Transverse colon (tissue), 4 donors: ENCODE measurements around the gene TRPV4. TPM values are rescaled to one million over a fixed set of nuclear protein-coding genes. Genes with fewer than 3 reads are reported as not detected.

ENCODE experiments used
- DNase-seq: peaks from one replicate; pipeline ENCODE4 v3.0.0-alpha.2; 2019
- H3K27ac ChIP-seq, 4 donors: fragments of 200-600 bp; sonication (generic); 2 replicates each; pipeline ENCODE4 v1.5.1; 2016 to 2018; ENCODE audit warnings: inconsistent platforms in 4 of 4
- H3K27me3 ChIP-seq: fragments of 200-600 bp; sonication (generic); 2 replicates; pipeline ENCODE4 v1.5.1; 2017; ENCODE audit warnings: inconsistent platforms
- H3K36me3 ChIP-seq, 4 donors: fragments of 200-600 bp; sonication (generic); 2 replicates each; pipeline ENCODE4 v1.5.1; 2017 to 2019; ENCODE audit warnings: inconsistent platforms in 4 of 4
- H3K4me1 ChIP-seq, 4 donors: fragments of 200-600 bp; sonication (generic); 2 replicates each; pipeline ENCODE4 v1.5.1; 2017 to 2020; ENCODE audit warnings: inconsistent platforms in 4 of 4
- H3K4me3 ChIP-seq, 4 donors: fragments of 200-600 bp; sonication (generic); 1 replicate in 1 of 4; 2 replicates in 3 of 4; pipeline versions ENCODE4 v1.5.1 to v1.6.1; 2017 to 2019; ENCODE audit warnings: inconsistent platforms in 4 of 4
- H3K9me3 ChIP-seq, 2 donors: fragments of 200-600 bp; sonication (generic); 2 replicates each; pipeline ENCODE4 v1.5.1; 2017 to 2019; ENCODE audit warnings: inconsistent platforms in 2 of 2
- CTCF ChIP-seq, 5 experiments: fragments of 200-600 bp in 3 of 5; fragments of 450-650 bp in 2 of 5; sonication (generic) in 3 of 5; IDR thresholded peaks; 1 replicate in 2 of 5; 2 replicates in 3 of 5; pipeline ENCODE4 v1.5.1; 2016 to 2017; ENCODE audit warnings: antibody characterized with exemption in 5 of 5, inconsistent platforms in 3 of 5, mild to moderate bottlenecking in 2 of 5, moderate library complexity in 1 of 5
- EP300 ChIP-seq: sonication (generic); formaldehyde crosslinking; IDR thresholded peaks from one replicate; pipeline ENCODE4 v1.6.1; 2017; ENCODE audit warnings: antibody characterized with exemption, low read depth
- POLR2A ChIP-seq: fragments of 450-650 bp; IDR thresholded peaks from one replicate; pipeline ENCODE4 v1.6.1; 2016; ENCODE audit warnings: antibody characterized with exemption, mild to moderate bottlenecking, moderate library complexity
- POLR2AphosphoS5 ChIP-seq, 3 donors: sonication (generic); formaldehyde crosslinking; IDR thresholded peaks; one replicate each; pipeline ENCODE4 v1.6.1; 2016; ENCODE audit warnings: antibody characterized with exemption in 3 of 3
- WGBS, 2 donors: methylation state at CpG; one replicate each; pipeline ENCODE4 v1.1.5; 2018; ENCODE audit warnings: low coverage in 1 of 2; 5-methylcytosine and 5-hydroxymethylcytosine counted together
- in situ Hi-C, 4 donors: fragments of 200-750 bp; cut with MboI; loops; one replicate each; pipeline versions ENCODE4 v1.15.0 to v1.15.1; 2017; ENCODE audit warnings: low sequenced_read_pairs in 3 of 4, low pct_ligation_motif_present in 1 of 4, low pct_unique_long_range_greater_than_20kb in 1 of 4
- intact Hi-C: fragments of 100-400 bp; cut with DNase I; formaldehyde crosslinking; loops from one replicate; pipeline ENCODE4 v1.15.1; 2023; ENCODE audit warnings: low total_unique reads
- total RNA-seq, 4 donors: library from RNA; depleted of rRNA; stranded (reverse); fragments of >200 nt; gene quantifications; one replicate each; pipeline ENCODE4 v1.1.0, GENCODE V29; 2016

The TRPV4 gene
- total RNA-seq, 4 donors from 2014 or later, result 0.27 TPM; not detected in 3

- WGBS, 2 donors, result 90 to 94% methylated on average over 3 to 4 of the region's 4 CpGs
- Histone ChIP-seq H3K27me3 (no peaks in the 10 kb centered on the region), H3K36me3 (no peaks in the 10 kb centered on the region), H3K27ac (no peak overlapping the region), H3K9me3 (no peaks in the 10 kb centered on the region), H3K4me3 (no peak overlapping the region), H3K4me1 (no peaks in the 10 kb centered on the region)
- no peak for DNase-seq
- in situ Hi-C loops (no loop called here), intact Hi-C loops (no loop called here)
- TF ChIP-seq EP300 (no peak), POLR2AphosphoS5 (IDR thresholded peaks at IDR 0.05) (no peak), CTCF (IDR thresholded peaks at IDR 0.05) (no peak)
These were observed 65.7 kb downstream of the TRPV4 start for GRCh38 chr12:109767456-109767855.

DNA sequence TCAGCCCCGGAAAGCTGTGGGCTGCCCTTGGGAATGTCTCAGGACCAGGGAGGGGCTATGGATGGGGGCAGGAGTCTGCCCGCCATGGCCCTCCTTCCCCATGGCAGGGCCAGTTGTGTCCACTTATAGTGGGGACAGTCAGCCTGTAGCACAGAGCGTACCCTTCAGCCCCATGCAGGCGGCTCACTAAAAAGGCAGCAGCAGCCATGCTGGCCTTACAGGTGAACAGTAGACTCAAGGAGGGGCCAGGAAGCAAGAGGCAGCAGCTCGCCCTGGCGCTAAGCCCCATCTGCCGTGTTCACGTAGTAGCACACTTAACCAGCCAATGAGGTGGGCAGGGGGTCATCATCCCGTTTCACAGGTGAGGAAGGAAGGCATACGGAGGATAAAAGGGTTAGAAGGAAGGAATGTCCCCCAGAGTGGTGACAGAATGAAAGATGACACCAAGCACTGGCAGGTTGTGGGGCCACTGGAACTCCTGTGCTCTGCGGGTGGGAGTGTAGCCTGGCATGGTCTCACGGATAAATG, 66.9 kb downstream of the TRPV4 start:
- WGBS, 2 donors, result 60 to 92% methylated on average over 2 to 12 of the region's 12 CpGs
- TF ChIP-seq POLR2AphosphoS5 (IDR thresholded peaks at IDR 0.05), result no peak
- no peak for TF ChIP-seq EP300
- TF ChIP-seq POLR2A, result no peak
- TF ChIP-seq CTCF (IDR thresholded peaks at IDR 0.05), result no peak
- in situ Hi-C loops, result no loop called here
- H3K4me1 ChIP-seq, result no peaks in the 10 kb centered on the region
- no peak overlapping the region for H3K4me3 ChIP-seq
- H3K27ac ChIP-seq, result no peak overlapping the region
- no peaks in the 10 kb centered on the region for H3K36me3 ChIP-seq
- intact Hi-C loops, result no loop called here
- no peaks in the 10 kb centered on the region for H3K9me3 ChIP-seq
- H3K27me3 ChIP-seq, result no peaks in the 10 kb centered on the region
- no peak for DNase-seq

DNA sequence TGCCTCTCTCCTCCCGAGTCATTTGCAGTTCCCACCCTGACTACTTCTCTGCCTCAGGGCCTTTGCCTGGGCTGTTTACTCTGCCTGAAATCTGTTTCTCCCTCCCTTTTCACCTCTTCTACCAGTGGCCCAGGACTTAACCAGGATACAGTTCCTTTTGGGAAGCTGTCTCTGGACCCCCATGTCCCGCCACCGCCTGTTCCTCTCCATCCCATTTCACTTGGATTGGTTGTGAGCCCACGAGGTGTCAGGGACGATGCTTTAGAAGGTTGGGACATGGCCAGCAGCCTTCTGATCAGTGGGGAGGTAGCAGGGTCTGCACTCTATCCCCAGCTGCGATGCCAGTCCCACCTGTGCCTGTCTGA, 67.8 kb downstream of the TRPV4 start:
- H3K27me3 ChIP-seq, result no peaks in the 10 kb centered on the region
- intact Hi-C loops, result no loop called here
- TF ChIP-seq POLR2A (no peak), EP300 (no peak), POLR2AphosphoS5 (IDR thresholded peaks at IDR 0.05) (no peak), CTCF (IDR thresholded peaks at IDR 0.05) (no peak)
- WGBS, 2 donors, result 90 to 100% methylated on average over 1 to 6 of the region's 6 CpGs
- H3K36me3 ChIP-seq, result no peaks in the 10 kb centered on the region
- H3K4me1 ChIP-seq, result peaks cover 0 to 5% (median 0%) of the 10 kb centered on the region in 4 donors
- no peak for DNase-seq
- H3K9me3 ChIP-seq, result no peaks in the 10 kb centered on the region
- in situ Hi-C loops, result no loop called here
- H3K4me3 ChIP-seq, result no peak overlapping the region
- no peak overlapping the region for H3K27ac ChIP-seq

GRCh38 chr12:109764776-109765445, 68.3 kb downstream of the TRPV4 start:
- TF ChIP-seq POLR2AphosphoS5 (IDR thresholded peaks at IDR 0.05), result no peak
- no peak for TF ChIP-seq EP300
- no peak for TF ChIP-seq POLR2A
- TF ChIP-seq CTCF (IDR thresholded peaks at IDR 0.05), result no peak
- Histone ChIP-seq H3K4me3 (no peak overlapping the region), H3K9me3 (no peaks in the 10 kb centered on the region), H3K27me3 (no peaks in the 10 kb centered on the region), H3K4me1 (peaks cover 0 to 7% (median 0%) of the 10 kb centered on the region in 4 donors), H3K27ac (no peak overlapping the region), H3K36me3 (no peaks in the 10 kb centered on the region)
- in situ Hi-C loops, result no loop called here
- DNase-seq, result no peak
- WGBS, 2 donors, result 89% methylated on average over 18 of the region's 18 CpGs; no CpG with 5 or more reads in 1 of the 2 donors
- intact Hi-C loops, result no loop called here
